ENCODE results near the gene IRF9.

The IRF9 gene

GRCh38 chr14:24131549-24131966 lies 29.5 kb upstream of the IRF9 start:
- DNase-seq (ENCODE audit: low spot score): no peak

- no peak for DNase-seq (ENCODE audit: low spot score)
Observed at GRCh38 chr14:24132061-24132685, 28.9 kb upstream of the IRF9 start.

- DNase-seq (ENCODE audit: low spot score): no peak
Observed at GRCh38 chr14:24132976-24133375, 28.1 kb upstream of the IRF9 start.

GRCh38 chr14:24133735-24134134 lies 27.3 kb upstream of the IRF9 start:
- DNase-seq (ENCODE audit: low spot score): no peak

- no peak for DNase-seq (ENCODE audit: low spot score)
Observed at GRCh38 chr14:24135584-24135833, 25.6 kb upstream of the IRF9 start.

- DNase-seq (ENCODE audit: low spot score): peak; percentile 91
Observed at GRCh38 chr14:24135834-24136683, 25.0 kb upstream of the IRF9 start, which contains the start of gene PSME1. Gene PSME1 (plus strand): TSS chr14:24136194. CDS start chr14:24136263, 69 bp downstream.

GRCh38 chr14:24136684-24137528 lies 24.2 kb upstream of the IRF9 start:
- no peak for DNase-seq (ENCODE audit: low spot score)

GRCh38 chr14:24137529-24138395 lies 23.3 kb upstream of the IRF9 start:
- no peak for DNase-seq (ENCODE audit: low spot score)

GRCh38 chr14:24138396-24139271 lies 22.4 kb upstream of the IRF9 start:
- no peak for DNase-seq (ENCODE audit: low spot score)

GRCh38 chr14:24139272-24139934 lies 21.7 kb upstream of the IRF9 start:
- no peak for DNase-seq (ENCODE audit: low spot score)

GRCh38 chr14:24141097-24141880 lies 19.8 kb upstream of the IRF9 start, which contains the start of gene EMC9:
Gene EMC9 (minus strand): TSS chr14:24141591. CDS start chr14:24141304, 287 bp downstream.
- peak; percentile 99 for DNase-seq (ENCODE audit: low spot score)

- DNase-seq (ENCODE audit: low spot score): no peak
Observed at GRCh38 chr14:24143511-24143910, 17.6 kb upstream of the IRF9 start.

GRCh38 chr14:24144451-24144850 lies 16.6 kb upstream of the IRF9 start:
- DNase-seq (ENCODE audit: low spot score): no peak

- DNase-seq (ENCODE audit: low spot score): no peak
Observed at GRCh38 chr14:24145219-24145618, 15.8 kb upstream of the IRF9 start.

GRCh38 chr14:24145690-24146452 lies 15.2 kb upstream of the IRF9 start:
- peak; percentile 45 for DNase-seq (ENCODE audit: low spot score)

GRCh38 chr14:24146453-24146977 lies 14.6 kb upstream of the IRF9 start, which contains the start of gene PSME2:
Gene PSME2 (minus strand): TSS chr14:24146610. CDS start chr14:24146581, 29 bp downstream.
- DNase-seq (ENCODE audit: low spot score): peak; percentile 97

- peak; percentile 99 for DNase-seq (ENCODE audit: low spot score)
Observed at GRCh38 chr14:24146978-24147760, 13.9 kb upstream of the IRF9 start, which contains the start of gene RNF31. Gene RNF31 (plus strand): TSS chr14:24147498. CDS start chr14:24147699, 201 bp downstream.

All from NAMALWA (cell line).